Brain microvascular endothelial cell (primary cell): Measurements from ENCODE around the gene GDF7.

Experiments used
- DNase-seq: peaks from one replicate; pipeline ENCODE4 v3.0.0-alpha.2; 2020
- H3K27ac ChIP-seq: fragments of 250-450 bp; sonication (Bioruptor Pico); 2 replicates; pipeline ENCODE4 v1.5.1; 2020; ENCODE audit warnings: mild to moderate bottlenecking, moderate library complexity
- H3K27me3 ChIP-seq: fragments of 250-450 bp; sonication (Bioruptor Pico); replicated peaks from 2 replicates; pipeline ENCODE4 v1.5.1; 2020; ENCODE audit warnings: mild to moderate bottlenecking
- H3K36me3 ChIP-seq: fragments of 250-450 bp; sonication (Bioruptor Pico); replicated peaks from 2 replicates; pipeline ENCODE4 v1.5.1; 2020; ENCODE audit warnings: mild to moderate bottlenecking
- H3K4me3 ChIP-seq: 2 replicates; pipeline ENCODE4 v1.5.1; 2011; ENCODE audit warnings: low read depth, mild to moderate bottlenecking, control low read depth, low read length, moderate library complexity
- CTCF ChIP-seq: IDR thresholded peaks from 2 replicates; pipeline ENCODE4 v1.5.1; 2011; ENCODE audit warnings: low read depth, mild to moderate bottlenecking, moderate library complexity, low read length, control low read depth, inconsistent platforms; ENCODE audit errors: missing control alignments
- in situ Hi-C: cut with HindIII; loops from 2 replicates; pipeline ENCODE4 v1.10.0; 2017; ENCODE audit warnings: low sequenced_read_pairs, low pct_ligation_motif_present

The GDF7 gene

GRCh38 chr2:20620271-20620681 is 46.7 kb upstream of the GDF7 start:
- no peaks in the 10 kb centered on the region for H3K36me3 ChIP-seq
- no peak overlapping the region for H3K27ac ChIP-seq
- no peak for TF ChIP-seq CTCF
- H3K4me3 ChIP-seq = no peak overlapping the region
- H3K27me3 ChIP-seq = no peaks in the 10 kb centered on the region
- in situ Hi-C loops = no loop called here
- DNase-seq = no peak

- Histone ChIP-seq H3K27ac (no peak overlapping the region), H3K27me3 (no peaks in the 10 kb centered on the region), H3K36me3 (no peaks in the 10 kb centered on the region), H3K4me3 (no peak overlapping the region)
- no peak for DNase-seq
- in situ Hi-C loops = no loop called here
- TF ChIP-seq CTCF = no peak
These were observed 46.1 kb upstream of the GDF7 start for GRCh38 chr2:20620696-20621365.

- in situ Hi-C loops = no loop called here
- Histone ChIP-seq H3K27ac (no peak overlapping the region), H3K36me3 (no peaks in the 10 kb centered on the region), H3K4me3 (no peak overlapping the region), H3K27me3 (no peaks in the 10 kb centered on the region)
- DNase-seq = no peak
- no peak for TF ChIP-seq CTCF
These were observed 45.3 kb upstream of the GDF7 start for GRCh38 chr2:20621366-20622295.

GRCh38 chr2:20622296-20622686 is 44.7 kb upstream of the GDF7 start:
- Histone ChIP-seq H3K36me3 (no peaks in the 10 kb centered on the region), H3K4me3 (no peak overlapping the region), H3K27ac (no peak overlapping the region), H3K27me3 (no peaks in the 10 kb centered on the region)
- no peak for DNase-seq
- in situ Hi-C loops = no loop called here
- TF ChIP-seq CTCF = no peak

GRCh38 chr2:20622731-20623130 is 44.2 kb upstream of the GDF7 start:
- DNase-seq = no peak
- H3K27ac ChIP-seq = no peak overlapping the region
- TF ChIP-seq CTCF = no peak
- in situ Hi-C loops = no loop called here
- H3K36me3 ChIP-seq = no peaks in the 10 kb centered on the region
- H3K27me3 ChIP-seq = no peaks in the 10 kb centered on the region
- H3K4me3 ChIP-seq = no peak overlapping the region
